Fibroblast of lung (primary cell): ENCODE results near the gene AKAP7. TPM values are rescaled to one million over a fixed set of nuclear protein-coding genes. Genes with fewer than 3 reads are reported as not detected.

Experiments
- DNase-seq, 2 donors: peaks; one replicate each; pipeline versions ENCODE4 v3.0.0 to v3.0.0-alpha.2; 2010; ENCODE audit warnings: low read depth in 2 of 2
- H2AFZ ChIP-seq: 2 replicates; pipeline ENCODE4 v1.5.1; 2012; ENCODE audit warnings: low read length, control low read depth, inconsistent platforms
- H3K27ac ChIP-seq: 2 replicates; pipeline ENCODE4 v1.5.1; 2011; ENCODE audit warnings: low read length, control low read depth; ENCODE audit not compliant: insufficient read depth
- H3K27me3 ChIP-seq: 2 replicates; pipeline ENCODE4 v1.5.1; 2011; ENCODE audit warnings: mild to moderate bottlenecking, low read length; ENCODE audit not compliant: control insufficient read depth, insufficient read depth
- H3K36me3 ChIP-seq: 2 replicates; pipeline ENCODE4 v1.5.1; 2011; ENCODE audit warnings: low read length; ENCODE audit not compliant: control insufficient read depth, insufficient read depth
- H3K4me1 ChIP-seq: 2 replicates; pipeline ENCODE4 v1.5.1; 2011; ENCODE audit warnings: low read length; ENCODE audit not compliant: control insufficient read depth, insufficient read depth; ENCODE audit errors: extremely low read depth
- H3K4me2 ChIP-seq: 2 replicates; pipeline ENCODE4 v1.5.1; 2011; ENCODE audit warnings: low read length, control low read depth; ENCODE audit not compliant: insufficient read depth; ENCODE audit errors: extremely low read depth
- H3K4me3 ChIP-seq, 4 experiments: fragments of 200-600 bp in 1 of 4; sonication (generic) in 1 of 4; replicated peaks in 1 of 4; 2 replicates each; pipeline ENCODE4 v1.5.1; 2011 to 2016; ENCODE audit warnings: low read length in 4 of 4, low read depth in 3 of 4, mild to moderate bottlenecking in 3 of 4, control low read depth in 2 of 4, inconsistent platforms in 1 of 4, mixed read lengths in 1 of 4; ENCODE audit not compliant: insufficient read depth in 1 of 4; ENCODE audit errors: control extremely low read depth in 1 of 4
- H3K79me2 ChIP-seq: 2 replicates; pipeline ENCODE4 v1.5.1; 2012; ENCODE audit warnings: mild to moderate bottlenecking, low read length, inconsistent platforms; ENCODE audit not compliant: control insufficient read depth, insufficient read depth
- H3K9ac ChIP-seq: 2 replicates; pipeline ENCODE4 v1.5.1; 2011; ENCODE audit warnings: mild to moderate bottlenecking, low read length, control low read depth; ENCODE audit not compliant: insufficient read depth
- H3K9me3 ChIP-seq: 2 replicates; pipeline ENCODE4 v1.5.1; 2012; ENCODE audit warnings: low read depth, low read length; ENCODE audit not compliant: control insufficient read depth, insufficient read depth
- H4K20me1 ChIP-seq: 2 replicates; pipeline ENCODE4 v1.5.1; 2011; ENCODE audit warnings: low read length; ENCODE audit not compliant: control insufficient read depth, insufficient read depth; ENCODE audit errors: extremely low read depth
- EZH2 ChIP-seq: IDR thresholded peaks from 2 replicates; pipeline ENCODE4 v1.5.1; 2012; ENCODE audit warnings: low read length, control low read depth, mild to moderate bottlenecking; ENCODE audit errors: missing control alignments
- polyA plus RNA-seq, 2 donors: library from polyadenylated mRNA; depleted of rRNA in 1 of 2; stranded (reverse) in 1 of 2; unstranded in 1 of 2; fragments of >200 nt; gene quantifications; 2 replicates each; pipeline ENCODE4 v1.2.1, GENCODE V29; 2011 to 2012; ENCODE audit warnings: missing spikeins in 1 of 2
- total RNA-seq: library from RNA; depleted of rRNA; stranded (reverse); fragments of >200 nt; gene quantifications from 2 replicates; pipeline ENCODE4 v1.2.1, GENCODE V29; 2014
- TF ChIP-seq, protein P1 (sequence below), 2 donors: IDR thresholded peaks in 1 of 2; conservative IDR thresholded peaks in 1 of 2; 1 replicate in 1 of 2; 2 replicates in 1 of 2; pipeline ENCODE4 v1.5.1; 2011 to 2012; ENCODE audit warnings: low read length in 2 of 2, control low read depth in 1 of 2, inconsistent platforms in 1 of 2, low read depth in 1 of 2, mild to moderate bottlenecking in 1 of 2

AKAP7 gene
- total and polyA plus RNA-seq, 2 donors (not counting 1 experiment from before 2014, with no cell fraction given) = 3.1 to 5.8 TPM

DNA sequence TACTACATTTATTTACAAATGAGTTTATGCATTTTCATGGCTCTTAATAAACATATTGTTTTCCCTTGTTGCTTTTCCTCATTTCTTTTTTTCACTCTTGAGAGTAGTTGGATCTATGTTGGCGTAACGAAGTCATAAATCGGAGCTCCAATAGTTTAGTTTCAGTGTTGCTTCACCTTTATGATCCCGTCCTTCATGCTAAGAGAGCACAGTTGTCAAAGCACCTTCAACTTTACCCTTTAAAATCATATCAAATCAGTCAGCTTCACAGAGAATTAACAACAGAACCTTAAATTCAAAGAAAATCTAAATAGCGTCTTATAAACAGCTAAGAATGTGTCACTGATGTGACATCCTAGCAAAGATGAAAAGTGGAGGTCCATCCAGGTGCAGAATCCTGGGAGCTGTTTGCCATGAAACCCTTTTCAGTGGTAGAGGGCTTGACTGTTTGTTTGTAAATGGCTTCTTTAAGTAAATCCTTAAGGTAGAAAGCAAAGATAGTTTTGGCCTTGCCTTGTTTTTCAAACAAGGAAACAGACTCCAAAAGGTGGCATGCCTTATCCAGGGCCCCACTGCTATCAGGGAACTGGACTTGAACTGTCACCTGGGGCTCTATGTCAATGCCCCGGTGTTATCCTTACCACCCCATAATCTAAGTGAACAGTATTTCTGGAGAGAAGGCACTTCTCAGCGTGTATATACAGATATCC lies 148.4 kb downstream of the AKAP7 start:
- Histone ChIP-seq H3K9me3 (no peaks in the 10 kb centered on the region), H3K4me3 (no peak overlapping the region)
- TF ChIP-seq, protein P1, sequence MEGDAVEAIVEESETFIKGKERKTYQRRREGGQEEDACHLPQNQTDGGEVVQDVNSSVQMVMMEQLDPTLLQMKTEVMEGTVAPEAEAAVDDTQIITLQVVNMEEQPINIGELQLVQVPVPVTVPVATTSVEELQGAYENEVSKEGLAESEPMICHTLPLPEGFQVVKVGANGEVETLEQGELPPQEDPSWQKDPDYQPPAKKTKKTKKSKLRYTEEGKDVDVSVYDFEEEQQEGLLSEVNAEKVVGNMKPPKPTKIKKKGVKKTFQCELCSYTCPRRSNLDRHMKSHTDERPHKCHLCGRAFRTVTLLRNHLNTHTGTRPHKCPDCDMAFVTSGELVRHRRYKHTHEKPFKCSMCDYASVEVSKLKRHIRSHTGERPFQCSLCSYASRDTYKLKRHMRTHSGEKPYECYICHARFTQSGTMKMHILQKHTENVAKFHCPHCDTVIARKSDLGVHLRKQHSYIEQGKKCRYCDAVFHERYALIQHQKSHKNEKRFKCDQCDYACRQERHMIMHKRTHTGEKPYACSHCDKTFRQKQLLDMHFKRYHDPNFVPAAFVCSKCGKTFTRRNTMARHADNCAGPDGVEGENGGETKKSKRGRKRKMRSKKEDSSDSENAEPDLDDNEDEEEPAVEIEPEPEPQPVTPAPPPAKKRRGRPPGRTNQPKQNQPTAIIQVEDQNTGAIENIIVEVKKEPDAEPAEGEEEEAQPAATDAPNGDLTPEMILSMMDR (conservative IDR thresholded peaks at IDR 0.05 in 1 of 2, IDR thresholded peaks at IDR 0.05 in 1 of 2; ENCODE audit: low read depth in 1 of 2, low read length in 2 of 2) = no peak
- no peak for TF ChIP-seq EZH2

DNA sequence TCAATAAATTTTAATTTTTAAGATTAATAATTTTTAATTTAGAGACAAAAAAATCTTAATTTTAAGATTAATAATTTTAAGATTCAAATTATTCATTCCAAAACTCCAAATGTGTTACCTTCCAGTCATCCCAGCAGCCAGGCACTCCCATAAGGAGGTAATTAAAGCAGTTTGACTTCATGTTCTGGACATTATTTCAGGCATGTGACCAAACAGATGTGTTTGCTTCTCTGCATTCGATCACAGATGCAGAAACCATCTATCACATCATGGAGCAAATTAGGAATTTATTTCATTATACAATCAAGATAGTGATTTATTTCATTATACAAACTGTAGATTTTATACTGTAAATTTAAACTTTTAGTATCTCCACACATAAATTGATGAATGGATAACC lies 150.3 kb downstream of the AKAP7 start:
- H3K9me3 ChIP-seq = no peaks in the 10 kb centered on the region
- H3K79me2 ChIP-seq = no peaks in the 10 kb centered on the region
- H3K9ac ChIP-seq = no peak overlapping the region
- no peak overlapping the region for H2AFZ ChIP-seq
- no peak for DNase-seq
- TF ChIP-seq, protein P1 (conservative IDR thresholded peaks at IDR 0.05 in 1 of 2, IDR thresholded peaks at IDR 0.05 in 1 of 2; ENCODE audit: low read depth in 1 of 2, low read length in 2 of 2) = no peak
- TF ChIP-seq EZH2 = no peak
- H4K20me1 ChIP-seq = no peaks in the 10 kb centered on the region
- no peaks in the 10 kb centered on the region for H3K4me1 ChIP-seq
- H3K4me2 ChIP-seq = no peak overlapping the region
- H3K4me3 ChIP-seq = no peak overlapping the region
- H3K27me3 ChIP-seq = no peaks in the 10 kb centered on the region
- H3K27ac ChIP-seq = no peak overlapping the region
- no peaks in the 10 kb centered on the region for H3K36me3 ChIP-seq

More for the DNA sequence above, 148.4 kb downstream of the AKAP7 start:
- H3K79me2 ChIP-seq = no peaks in the 10 kb centered on the region
- DNase-seq = no peak
- H3K27me3 ChIP-seq = no peaks in the 10 kb centered on the region
- no peak overlapping the region for H3K27ac ChIP-seq
- no peaks in the 10 kb centered on the region for H3K36me3 ChIP-seq
- no peaks in the 10 kb centered on the region for H3K4me1 ChIP-seq
- no peak overlapping the region for H3K9ac ChIP-seq
- H3K4me2 ChIP-seq = no peak overlapping the region
- H2AFZ ChIP-seq = no peak overlapping the region
- H4K20me1 ChIP-seq = no peaks in the 10 kb centered on the region

DNA sequence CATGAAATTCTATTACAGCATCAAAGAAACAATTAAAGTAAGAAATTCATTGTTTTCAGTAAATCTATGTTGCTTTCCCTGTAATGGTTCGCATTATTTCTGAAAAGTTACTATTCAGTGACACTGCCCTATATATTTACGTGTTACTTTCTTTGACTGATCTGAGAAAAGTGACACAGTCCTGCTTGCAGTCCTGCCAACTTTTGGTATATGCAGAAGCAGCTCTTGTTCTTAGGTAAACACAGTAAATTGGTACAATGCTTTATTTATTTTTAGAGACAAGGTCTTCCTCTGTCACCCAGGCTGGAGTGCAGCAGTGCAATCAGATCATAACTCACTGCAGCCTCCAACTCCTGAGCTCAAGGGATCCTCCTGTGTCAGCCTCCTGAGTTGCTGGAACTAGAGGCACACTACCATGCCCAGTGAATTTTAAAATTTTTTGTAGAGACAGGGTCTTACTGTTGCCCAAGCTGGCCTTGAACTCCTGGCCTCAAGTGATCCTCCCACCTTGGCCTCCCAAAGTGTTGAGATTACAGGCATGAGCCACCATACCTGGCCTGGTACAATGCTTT lies 151.3 kb downstream of the AKAP7 start:
- no peaks in the 10 kb centered on the region for H3K36me3 ChIP-seq
- TF ChIP-seq EZH2 = no peak
- TF ChIP-seq, protein P1 (conservative IDR thresholded peaks at IDR 0.05 in 1 of 2, IDR thresholded peaks at IDR 0.05 in 1 of 2; ENCODE audit: low read depth in 1 of 2, low read length in 2 of 2) = no peak
- H3K9ac ChIP-seq = no peak overlapping the region
- no peaks in the 10 kb centered on the region for H3K79me2 ChIP-seq
- no peaks in the 10 kb centered on the region for H4K20me1 ChIP-seq
- no peaks in the 10 kb centered on the region for H3K4me1 ChIP-seq
- H3K27me3 ChIP-seq = no peaks in the 10 kb centered on the region
- H3K9me3 ChIP-seq = no peaks in the 10 kb centered on the region
- no peak overlapping the region for H2AFZ ChIP-seq
- no peak overlapping the region for H3K27ac ChIP-seq
- no peak overlapping the region for H3K4me3 ChIP-seq
- H3K4me2 ChIP-seq = no peak overlapping the region
- no peak for DNase-seq
